Aorta (tissue), 5 donors: Measurements from ENCODE around the gene FBXO21. TPM values are rescaled to one million over a fixed set of nuclear protein-coding genes. Genes with fewer than 3 reads are reported as not detected.

Source experiments
- ATAC-seq: fragments of 200-7000 bp; cut with Tn5 transposase; one replicate; pipeline ENCODE4 v1.9.1; 2022; ENCODE audit warnings: moderate library complexity; ENCODE audit not compliant: low FRiP score
- DNase-seq, 2 donors: peaks; one replicate each; pipeline ENCODE4 v3.0.0-alpha.2; 2020
- H3K27ac ChIP-seq, 2 donors: one replicate each; pipeline ENCODE4 v1.5.1; 2013; ENCODE audit warnings: low read length in 2 of 2, mild to moderate bottlenecking in 2 of 2, moderate library complexity in 2 of 2, control low read depth in 1 of 2, inconsistent platforms in 1 of 2, low read depth in 1 of 2
- H3K27me3 ChIP-seq, 2 donors: one replicate each; pipeline ENCODE4 v1.6.1; 2013; ENCODE audit warnings: control low read depth in 1 of 2, low read length in 1 of 2, mild to moderate bottlenecking in 1 of 2, moderate library complexity in 1 of 2; ENCODE audit not compliant: insufficient read depth in 2 of 2, control insufficient read depth in 1 of 2
- H3K36me3 ChIP-seq, 2 donors: one replicate each; pipeline ENCODE4 v1.6.1; 2013; ENCODE audit warnings: control low read depth in 1 of 2, low read length in 1 of 2, mild to moderate bottlenecking in 1 of 2; ENCODE audit not compliant: insufficient read depth in 2 of 2, control insufficient read depth in 1 of 2
- H3K4me1 ChIP-seq, 2 donors: one replicate each; pipeline ENCODE4 v1.6.1; 2013; ENCODE audit warnings: low read length in 2 of 2, control low read depth in 1 of 2, mild to moderate bottlenecking in 1 of 2, moderate library complexity in 1 of 2; ENCODE audit not compliant: insufficient read depth in 2 of 2, control insufficient read depth in 1 of 2
- H3K4me3 ChIP-seq, 2 donors: one replicate each; pipeline ENCODE4 v1.5.1; 2013; ENCODE audit warnings: low read length in 2 of 2, control low read depth in 1 of 2, mild to moderate bottlenecking in 1 of 2
- H3K9me3 ChIP-seq: one replicate; pipeline ENCODE4 v1.6.1; 2013; ENCODE audit warnings: mild to moderate bottlenecking, low read length; ENCODE audit not compliant: control insufficient read depth
- WGBS, 2 donors: extraction: QIAGEN DNeasy Blood & Tissue Kit; methylation state at CpG; one replicate each; pipeline ENCODE4 v1.1.7; 2013; 5-methylcytosine and 5-hydroxymethylcytosine counted together
- intact Hi-C, 2 donors: fragments of 100-400 bp; cut with DNase I; formaldehyde crosslinking; loops; one replicate each; pipeline versions ENCODE4 v1.14.2 to v1.15.0; 2022
- long read RNA-seq, 2 donors: library from polyadenylated mRNA; unstranded; transcript quantifications; one replicate each; pipeline ENCODE4 v2.0.0, GENCODE V29; 2020 to 2021
- polyA plus RNA-seq, 2 donors: library from polyadenylated mRNA; stranded (reverse); fragments of 200-250 nt; gene quantifications; one replicate each; pipeline ENCODE4 v1.2.3, GENCODE V29; 2013
- total RNA-seq, 2 donors: library from RNA; stranded (reverse); fragmentation: NEBNext Ultra II Directional; extraction: Animal tissue kit (Norgen Biotek cat#: 25700); gene quantifications; one replicate each; pipeline ENCODE4 v1.2.1, GENCODE V29; 2021
- donor health status: healthy with polysubstance abuse.
- donor health status: Bipolar disorder and iron deficiency.
- donor health status: DM: no; HTN: no; CAD: no.
- donor health status: DM: no; HTN: no; CAD: no.
- donor health status: DM: yes; HTN: yes; CAD: no.

Gene FBXO21, protein sequence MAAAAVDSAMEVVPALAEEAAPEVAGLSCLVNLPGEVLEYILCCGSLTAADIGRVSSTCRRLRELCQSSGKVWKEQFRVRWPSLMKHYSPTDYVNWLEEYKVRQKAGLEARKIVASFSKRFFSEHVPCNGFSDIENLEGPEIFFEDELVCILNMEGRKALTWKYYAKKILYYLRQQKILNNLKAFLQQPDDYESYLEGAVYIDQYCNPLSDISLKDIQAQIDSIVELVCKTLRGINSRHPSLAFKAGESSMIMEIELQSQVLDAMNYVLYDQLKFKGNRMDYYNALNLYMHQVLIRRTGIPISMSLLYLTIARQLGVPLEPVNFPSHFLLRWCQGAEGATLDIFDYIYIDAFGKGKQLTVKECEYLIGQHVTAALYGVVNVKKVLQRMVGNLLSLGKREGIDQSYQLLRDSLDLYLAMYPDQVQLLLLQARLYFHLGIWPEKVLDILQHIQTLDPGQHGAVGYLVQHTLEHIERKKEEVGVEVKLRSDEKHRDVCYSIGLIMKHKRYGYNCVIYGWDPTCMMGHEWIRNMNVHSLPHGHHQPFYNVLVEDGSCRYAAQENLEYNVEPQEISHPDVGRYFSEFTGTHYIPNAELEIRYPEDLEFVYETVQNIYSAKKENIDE
- total RNA-seq (10 to 100 TPM; 32.0 to 35.8 TPM), polyA plus RNA-seq (10 to 100 TPM in 1 of 2 donors, 1 to 10 TPM in 1; 9.3 to 13.5 TPM)
- long read RNA-seq, donor 1, full-length matches to known transcripts = 68 of 93 reads
- long read RNA-seq, donor 1, partial matches to known transcripts = 18 of 93 reads
- long read RNA-seq, donor 1, other reads (novel, unspliced or antisense) = 7 of 93 reads
- long read RNA-seq, donor 2, full-length matches to known transcripts = 24 of 32 reads
- long read RNA-seq, donor 2, partial matches to known transcripts = 4 of 32 reads
- long read RNA-seq, donor 2, other reads (novel, unspliced or antisense) = 4 of 32 reads

DNA sequence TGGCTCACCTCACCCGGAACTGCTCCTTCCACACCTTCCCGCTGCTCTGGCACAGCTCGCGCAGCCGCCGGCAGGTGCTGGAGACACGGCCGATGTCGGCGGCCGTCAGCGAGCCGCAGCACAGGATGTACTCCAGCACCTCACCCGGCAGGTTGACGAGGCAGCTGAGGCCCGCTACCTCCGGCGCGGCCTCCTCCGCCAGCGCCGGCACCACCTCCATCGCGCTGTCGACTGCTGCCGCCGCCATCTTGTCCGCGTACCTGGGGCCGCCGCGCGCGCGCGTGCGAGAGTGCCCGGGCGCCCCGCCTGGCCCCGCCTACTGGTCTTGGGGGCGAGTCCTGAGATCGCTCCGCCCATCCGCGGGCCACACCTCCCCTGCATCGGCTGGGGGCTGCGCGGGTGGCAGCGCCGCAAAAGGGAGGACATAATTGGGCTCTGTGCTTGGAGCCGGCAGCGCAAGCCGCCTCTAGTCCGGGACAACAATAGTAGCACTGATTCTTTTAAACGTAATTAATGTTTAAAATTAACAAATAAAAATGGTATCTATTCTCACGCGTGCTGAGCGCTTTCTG is at the start of gene FBXO21:
Gene FBXO21, minus strand, starts transcription at position 261 of the 572 bp plus-strand sequence. Its CDS starts 14 bp downstream, at position 247.
- Histone ChIP-seq H3K27ac (peak within 1 kb of the TSS; percentile 5 to 13), H3K4me3 (peak within 1 kb of the TSS; percentile 88 to 89), H3K9me3 (no peaks in the 10 kb centered on the region), H3K27me3 (no peaks in the 10 kb centered on the region), H3K4me1 (no peaks in the 10 kb centered on the region), H3K36me3 (no peaks in the 10 kb centered on the region)
- ATAC-seq (peak; percentile 97), DNase-seq (peak; percentile 92 to 97)
- 1% methylated on average over 57 to 59 of the region's 59 CpGs for WGBS, 2 donors
- intact Hi-C loops = no loop called here

DNA sequence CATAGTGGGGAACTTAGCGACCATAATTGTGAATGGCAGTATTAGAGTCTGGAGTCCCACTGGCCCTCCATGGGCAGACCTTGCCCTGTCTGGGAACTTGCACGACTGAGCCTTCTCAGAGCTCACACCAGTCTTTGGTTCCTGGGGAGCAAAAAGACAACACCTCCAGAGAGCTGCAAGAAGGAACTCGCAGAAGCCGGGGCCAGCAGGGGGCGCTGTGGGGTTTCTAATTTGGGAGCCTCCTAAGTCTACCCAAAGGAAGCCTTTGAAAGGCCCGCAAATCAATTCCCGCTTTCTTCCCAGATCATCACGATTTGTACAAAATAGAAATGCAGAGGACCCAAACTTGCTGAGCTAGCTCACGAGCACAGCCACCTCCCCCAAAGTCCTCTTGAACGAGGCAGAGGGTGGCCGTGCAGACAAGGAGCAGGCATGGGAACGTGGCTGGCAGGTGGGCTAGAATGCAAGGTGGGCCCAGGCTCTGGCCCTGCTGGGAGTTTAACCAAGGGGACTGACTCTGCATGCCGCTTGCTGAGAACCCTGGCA is 46.3 kb upstream of the FBXO21 start:
- DNase-seq = peak; percentile 81 to 92
- ATAC-seq = no peak
- Histone ChIP-seq H3K27ac (no peak overlapping the region), H3K9me3 (no peaks in the 10 kb centered on the region), H3K4me3 (no peak overlapping the region), H3K27me3 (no peaks in the 10 kb centered on the region), H3K4me1 (no peaks in the 10 kb centered on the region), H3K36me3 (no peaks in the 10 kb centered on the region)
- WGBS, 2 donors = 5 to 8% methylated on average over 13 of the region's 13 CpGs
- intact Hi-C loops = no loop called here

DNA sequence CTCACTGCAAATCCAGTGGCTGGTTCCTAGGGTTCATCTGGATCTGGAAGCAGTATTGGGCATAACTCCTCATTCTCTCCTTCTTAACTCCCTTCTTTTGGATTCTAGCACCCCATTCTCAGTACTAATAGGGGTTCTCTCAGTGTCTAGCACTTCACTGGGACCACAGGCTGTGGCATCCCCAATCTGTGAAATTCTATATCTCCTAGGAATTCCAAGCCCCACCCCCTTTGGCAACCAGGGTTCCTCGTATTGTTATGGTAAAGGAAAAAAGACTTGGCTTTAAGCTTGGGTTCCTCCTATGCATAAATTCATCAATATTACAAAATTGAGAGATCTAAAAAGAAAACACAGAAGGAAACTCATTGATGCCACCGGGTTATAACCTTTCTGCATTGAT is 45.0 kb upstream of the FBXO21 start:
- no peak overlapping the region for H3K27ac ChIP-seq
- no peak for DNase-seq
- no peaks in the 10 kb centered on the region for H3K36me3 ChIP-seq
- no peaks in the 10 kb centered on the region for H3K27me3 ChIP-seq
- intact Hi-C loops = no loop called here
- ATAC-seq = no peak
- 21 to 28% methylated on average over 2 of the region's 2 CpGs for WGBS, 2 donors
- no peaks in the 10 kb centered on the region for H3K9me3 ChIP-seq
- H3K4me3 ChIP-seq = no peak overlapping the region
- no peaks in the 10 kb centered on the region for H3K4me1 ChIP-seq

DNA sequence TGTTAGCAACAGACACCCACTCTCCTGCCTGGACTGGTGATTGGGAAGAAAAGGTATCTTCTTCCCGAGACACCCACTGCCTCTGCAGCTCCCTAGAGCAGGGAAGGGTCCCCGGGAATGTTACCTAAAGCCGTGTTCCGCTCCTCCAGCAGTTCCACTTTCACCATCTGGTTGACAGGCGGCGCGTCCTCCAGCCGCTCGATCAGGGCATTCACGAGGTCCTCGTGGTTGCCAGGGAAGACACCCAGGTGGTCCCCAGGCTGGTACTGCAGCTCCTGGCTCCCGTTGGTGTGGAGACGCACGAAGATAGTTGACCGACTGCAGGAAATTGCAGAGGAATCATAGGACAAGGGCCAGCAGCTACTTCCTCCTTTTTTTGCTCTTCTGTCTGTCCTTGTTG is 44.2 kb upstream of the FBXO21 start:
- no peaks in the 10 kb centered on the region for H3K9me3 ChIP-seq
- H3K4me1 ChIP-seq = no peaks in the 10 kb centered on the region
- no peak for DNase-seq
- H3K27ac ChIP-seq = no peak overlapping the region
- no peak for ATAC-seq
- no peak overlapping the region for H3K4me3 ChIP-seq
- intact Hi-C loops = no loop called here
- no peaks in the 10 kb centered on the region for H3K36me3 ChIP-seq
- no peaks in the 10 kb centered on the region for H3K27me3 ChIP-seq
- WGBS, 2 donors = 88 to 89% methylated on average over 15 of the region's 15 CpGs

DNA sequence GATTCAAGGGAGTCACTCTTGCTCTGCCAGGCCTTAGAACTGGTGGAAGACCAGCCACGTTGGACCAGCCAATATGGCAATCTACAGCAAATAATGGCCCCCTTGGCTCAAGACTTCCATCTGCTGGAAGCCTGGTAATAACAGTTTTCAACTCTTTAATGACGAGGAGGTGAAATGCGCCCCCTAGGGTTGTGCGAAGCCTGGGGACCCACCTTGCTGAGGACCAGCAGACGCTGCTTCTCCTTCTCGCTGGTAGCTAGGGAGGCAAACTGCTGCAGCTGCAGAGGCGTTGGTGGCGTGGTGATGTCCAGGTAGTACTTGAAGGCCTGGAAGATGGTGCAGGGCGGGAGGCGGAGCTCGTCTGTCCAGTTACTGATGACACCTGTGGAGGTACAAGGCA is 41.5 kb upstream of the FBXO21 start:
- H3K36me3 ChIP-seq = no peaks in the 10 kb centered on the region
- H3K4me1 ChIP-seq = no peaks in the 10 kb centered on the region
- no peaks in the 10 kb centered on the region for H3K27me3 ChIP-seq
- no peak overlapping the region for H3K27ac ChIP-seq
- intact Hi-C loops = no loop called here
- no peak for DNase-seq
- no peak overlapping the region for H3K4me3 ChIP-seq
- no peak for ATAC-seq
- H3K9me3 ChIP-seq = no peaks in the 10 kb centered on the region
- 78 to 87% methylated on average over 11 of the region's 11 CpGs for WGBS, 2 donors

DNA sequence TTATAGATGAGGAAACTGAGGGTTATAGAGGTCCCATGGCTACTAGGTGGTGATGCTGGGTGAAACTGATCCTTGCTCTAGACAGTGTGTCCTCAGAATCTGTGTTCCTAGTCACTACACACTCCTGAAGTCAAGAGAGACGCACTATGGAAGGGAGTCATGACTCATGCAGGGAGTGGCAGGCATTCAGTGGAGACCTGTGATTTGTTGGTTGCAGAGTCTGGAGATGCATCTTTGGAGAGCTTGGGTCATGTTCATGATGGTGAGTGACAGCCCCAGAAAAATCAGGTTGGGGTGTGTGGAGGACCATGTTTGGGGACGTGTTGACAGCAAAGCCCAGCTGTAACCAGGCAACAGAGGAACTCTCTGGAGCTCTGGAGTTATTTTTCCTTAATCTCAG is 38.0 kb upstream of the FBXO21 start:
- intact Hi-C loops = no loop called here
- H3K36me3 ChIP-seq = no peaks in the 10 kb centered on the region
- H3K27ac ChIP-seq = no peak overlapping the region
- ATAC-seq = no peak
- no peak for DNase-seq
- H3K9me3 ChIP-seq = no peaks in the 10 kb centered on the region
- no peaks in the 10 kb centered on the region for H3K27me3 ChIP-seq
- no peak overlapping the region for H3K4me3 ChIP-seq
- H3K4me1 ChIP-seq = no peaks in the 10 kb centered on the region
- 18 to 31% methylated on average over 2 of the region's 2 CpGs for WGBS, 2 donors

DNA sequence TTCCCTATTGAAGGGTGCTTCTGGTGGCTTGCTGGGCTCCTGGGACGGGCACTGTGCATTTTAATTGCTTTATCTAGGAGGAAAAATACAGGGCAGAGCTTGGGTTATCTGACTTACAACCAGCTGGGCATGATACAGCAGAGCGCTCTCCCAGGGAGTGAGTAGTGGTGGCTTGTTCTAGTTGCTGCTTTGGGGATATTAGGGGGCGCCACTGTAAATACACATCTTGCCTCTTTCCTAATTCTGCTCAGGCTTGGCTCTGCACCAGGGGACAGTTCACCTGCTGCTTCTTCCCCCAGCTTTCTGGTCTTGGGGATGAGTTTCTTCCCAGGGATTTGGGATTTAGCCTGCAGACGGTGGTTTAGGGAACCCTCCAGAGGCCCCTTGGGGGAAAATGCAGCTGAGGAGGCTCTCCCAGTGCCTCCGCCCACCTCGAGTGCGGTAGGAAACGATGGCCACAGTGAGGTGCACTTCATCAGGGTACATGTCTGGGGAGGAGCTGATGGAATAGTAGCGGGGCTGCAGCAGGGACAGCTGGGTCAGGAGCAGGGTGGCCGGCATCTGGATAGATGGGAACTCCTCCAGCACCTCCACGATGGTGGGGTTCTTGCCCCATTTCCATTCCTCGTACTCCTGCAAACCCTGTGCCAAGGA is 36.9 kb upstream of the FBXO21 start:
- H3K27ac ChIP-seq = no peak overlapping the region
- H3K9me3 ChIP-seq = no peaks in the 10 kb centered on the region
- H3K4me1 ChIP-seq = no peaks in the 10 kb centered on the region
- WGBS, 2 donors = 43 to 51% methylated on average over 12 of the region's 12 CpGs
- intact Hi-C loops = no loop called here
- no peaks in the 10 kb centered on the region for H3K36me3 ChIP-seq
- DNase-seq (no peak), ATAC-seq (no peak)
- H3K4me3 ChIP-seq = no peak overlapping the region
- H3K27me3 ChIP-seq = no peaks in the 10 kb centered on the region

DNA sequence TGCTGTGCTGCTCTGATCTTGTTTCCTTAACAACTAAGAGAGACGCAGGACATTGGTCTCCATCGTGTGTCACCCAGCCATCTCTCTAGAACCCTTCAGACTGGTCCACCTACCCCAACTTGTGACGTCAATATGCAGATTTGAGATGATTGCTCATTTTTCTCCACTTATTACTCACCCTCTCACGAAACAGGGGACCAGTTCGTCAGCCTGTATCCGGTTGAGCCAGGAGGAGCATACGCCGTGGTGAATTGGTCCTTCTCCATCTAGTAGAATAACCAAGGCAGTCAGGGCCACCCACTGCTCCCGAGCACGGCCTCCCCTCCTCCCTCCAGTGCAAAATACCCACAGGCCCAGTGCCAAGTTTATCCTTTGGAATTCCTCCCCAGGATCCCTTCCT is 36.2 kb upstream of the FBXO21 start:
- H3K27me3 ChIP-seq = no peaks in the 10 kb centered on the region
- H3K4me1 ChIP-seq = no peaks in the 10 kb centered on the region
- 64 to 72% methylated on average over 10 of the region's 10 CpGs for WGBS, 2 donors
- no peaks in the 10 kb centered on the region for H3K36me3 ChIP-seq
- DNase-seq (no peak), ATAC-seq (no peak)
- H3K9me3 ChIP-seq = no peaks in the 10 kb centered on the region
- intact Hi-C loops = no loop called here
- H3K27ac ChIP-seq = no peak overlapping the region
- H3K4me3 ChIP-seq = no peak overlapping the region
